ENCODE measurements around the gene BAG5.

The BAG5 gene

DNA sequence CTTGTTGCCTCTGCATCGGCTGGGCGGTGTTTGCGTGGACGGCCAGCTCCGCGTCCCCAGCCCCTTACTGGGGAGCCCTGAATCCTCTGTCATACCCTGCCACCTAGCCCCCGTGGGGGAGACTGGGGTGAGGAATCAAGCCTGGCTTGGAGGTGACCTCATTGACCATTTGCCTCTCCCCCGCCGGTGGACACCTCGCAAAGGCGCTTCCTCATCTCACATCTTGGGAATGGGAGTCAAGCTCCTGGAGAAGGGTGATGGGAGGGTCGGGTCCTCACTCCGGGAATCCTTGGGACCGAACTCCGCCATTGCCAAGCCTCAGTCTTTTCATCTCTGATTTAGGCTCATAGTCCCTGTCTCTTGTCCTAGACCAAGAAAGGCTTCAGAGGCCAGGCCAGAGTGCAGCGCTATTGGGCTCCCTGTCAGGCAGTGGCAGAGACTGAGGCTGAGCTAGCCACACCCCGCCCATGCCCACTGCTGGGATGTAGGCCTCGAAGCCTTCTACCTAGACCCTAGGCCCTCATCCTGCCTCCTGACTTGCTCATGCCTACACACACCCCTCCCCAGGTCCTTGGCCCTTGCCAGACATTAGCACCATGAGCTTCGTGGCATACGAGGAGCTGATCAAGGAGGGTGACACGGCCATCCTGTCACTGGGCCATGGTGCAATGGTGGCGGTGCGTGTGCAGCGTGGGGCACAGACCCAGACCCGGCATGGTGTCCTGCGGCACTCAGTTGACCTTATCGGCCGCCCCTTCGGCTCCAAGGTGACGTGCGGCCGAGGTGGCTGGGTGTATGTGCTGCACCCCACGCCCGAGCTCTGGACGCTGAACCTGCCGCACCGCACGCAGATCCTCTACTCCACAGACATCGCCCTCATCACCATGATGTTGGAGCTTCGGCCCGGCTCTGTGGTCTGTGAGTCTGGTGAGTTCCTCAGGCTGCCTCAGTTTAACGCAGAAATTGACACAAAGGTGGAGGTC is 32.8 kb downstream of the BAG5 start:
- TF ChIP-seq GATA2 (IDR thresholded peaks at IDR 0.05; ENCODE audit: low read depth, low read length) (no peak), GATA3 (IDR thresholded peaks at IDR 0.05; ENCODE audit: low read depth, low read length) (no peak)

DNA sequence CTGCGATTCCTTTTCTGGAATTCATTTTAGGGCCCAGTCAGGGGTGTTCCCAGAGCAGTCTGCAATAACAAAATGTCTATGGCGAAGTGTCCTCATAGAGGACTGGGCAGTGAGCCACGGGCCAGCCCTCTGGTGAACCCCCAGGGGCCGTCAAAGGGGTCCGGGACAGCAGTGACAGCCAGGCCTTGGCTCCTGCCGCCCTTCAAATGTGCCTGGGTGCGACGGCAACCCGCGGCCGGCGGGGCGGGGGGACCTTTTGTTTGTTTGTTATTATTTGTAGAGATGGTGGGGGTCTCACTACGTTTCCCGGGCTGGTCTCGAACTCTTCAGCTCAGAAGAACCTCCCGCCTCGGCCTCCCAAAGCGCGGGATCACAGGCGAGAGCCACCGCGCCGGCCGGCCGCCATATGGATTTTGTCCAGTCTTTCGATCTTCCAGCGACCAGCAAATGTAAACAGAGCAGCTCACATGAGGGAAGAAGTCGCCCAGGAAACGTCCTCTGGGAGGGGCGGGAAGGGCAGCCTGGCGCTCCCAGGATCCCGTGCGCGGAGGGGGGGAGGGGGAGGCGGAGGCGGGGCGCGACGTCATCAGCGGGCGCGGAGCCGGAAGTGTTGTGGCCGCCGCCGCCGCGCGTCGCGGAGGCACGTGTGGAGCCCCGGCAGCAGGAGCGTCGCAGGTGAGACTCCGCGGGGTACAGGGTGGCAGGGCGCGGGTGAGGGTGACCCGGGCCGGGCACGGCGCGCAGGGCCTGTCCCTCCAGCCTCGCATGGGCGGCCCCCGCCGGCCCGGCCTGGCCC is 33.7 kb downstream of the BAG5 start, which contains the start of gene TRMT61A:
TRMT61A (plus strand) TSS at position 610 of the 796 bp plus-strand sequence. CDS start 783 bp downstream, outside the sequence.
- TF ChIP-seq GATA3 (IDR thresholded peaks at IDR 0.05; ENCODE audit: low read depth, low read length) (no peak), GATA2 (IDR thresholded peaks at IDR 0.05; ENCODE audit: low read depth, low read length) (no peak)

DNA sequence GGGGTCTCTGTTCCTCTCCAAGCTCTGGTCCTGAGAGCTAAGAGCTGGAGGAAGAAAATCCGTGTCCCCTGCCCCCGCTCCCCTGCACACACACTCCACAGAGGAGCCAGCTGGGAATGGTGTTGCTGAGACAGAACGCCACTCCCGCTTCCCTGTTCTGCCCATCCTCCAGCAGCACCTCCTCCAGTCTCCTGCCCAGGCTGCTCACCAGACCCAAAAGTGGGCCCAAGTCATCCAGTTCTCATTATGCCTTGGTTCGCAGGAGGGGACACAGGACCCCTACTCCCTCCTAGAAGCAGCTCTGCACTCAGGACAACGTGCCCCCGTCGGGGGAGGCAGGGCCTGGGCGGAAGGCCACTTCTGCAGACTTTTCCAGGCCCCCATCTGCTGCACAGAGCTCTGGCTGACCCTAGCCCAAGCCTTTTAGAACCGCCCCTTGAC is 34.3 kb downstream of the BAG5 start:
- TF ChIP-seq GATA3 (IDR thresholded peaks at IDR 0.05; ENCODE audit: low read depth, low read length) (no peak), GATA2 (IDR thresholded peaks at IDR 0.05; ENCODE audit: low read depth, low read length) (no peak)

DNA sequence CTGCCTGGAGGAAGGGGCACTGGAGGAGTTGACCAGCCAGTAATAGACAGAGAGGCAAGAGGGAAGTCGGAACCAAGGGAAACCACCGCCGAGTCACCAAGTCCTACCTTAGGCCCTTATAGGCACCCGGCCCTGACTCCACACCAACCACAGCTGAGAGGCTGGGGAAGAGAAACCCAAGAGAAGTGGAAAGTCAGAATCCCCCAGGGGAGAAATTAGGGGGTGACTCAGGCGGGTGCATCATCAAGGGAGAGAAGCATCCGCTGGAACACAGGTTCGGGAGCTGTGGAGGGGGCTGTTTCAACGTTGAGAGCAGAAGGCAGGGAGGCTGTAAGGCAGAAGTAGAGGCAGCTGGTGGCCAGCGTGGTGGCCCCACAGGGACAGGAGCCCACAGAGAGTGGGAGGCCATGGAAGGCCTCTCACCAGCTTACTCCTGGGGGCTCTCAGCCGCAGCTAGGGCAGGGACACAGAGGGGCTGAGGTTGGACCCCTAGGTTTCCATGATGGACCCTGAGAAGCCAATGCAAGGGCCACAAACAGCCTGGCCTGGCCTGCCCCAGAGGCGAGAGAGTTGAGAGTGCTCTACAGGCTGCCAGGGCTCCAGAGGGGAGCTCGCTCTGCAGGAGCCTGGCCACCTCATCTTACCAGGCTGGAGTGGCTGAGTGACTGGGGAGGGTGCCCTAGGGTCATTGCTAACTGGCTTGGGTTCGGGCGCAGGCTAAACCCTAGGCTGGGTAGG is 34.9 kb downstream of the BAG5 start:
- no peak for TF ChIP-seq GATA2 (IDR thresholded peaks at IDR 0.05; ENCODE audit: low read depth, low read length)
- no peak for TF ChIP-seq GATA3 (IDR thresholded peaks at IDR 0.05; ENCODE audit: low read depth, low read length)

DNA sequence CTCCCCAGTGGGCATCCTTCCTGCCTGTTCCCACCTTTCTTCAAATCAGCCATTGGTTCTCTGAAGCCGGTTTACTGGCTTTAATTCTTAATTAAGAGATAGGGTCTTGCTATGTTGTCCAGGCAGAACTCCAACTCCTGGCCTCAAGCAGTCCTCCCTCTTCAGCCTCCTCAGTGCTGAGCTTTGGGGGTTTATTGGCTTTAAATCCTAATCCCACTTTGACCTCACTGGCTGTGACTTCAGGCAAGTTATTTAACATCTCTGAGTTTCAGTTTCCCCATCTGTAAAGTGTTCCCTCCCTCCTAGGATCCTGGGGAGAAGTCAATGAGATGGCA is 35.6 kb downstream of the BAG5 start:
- TF ChIP-seq GATA2 (IDR thresholded peaks at IDR 0.05; ENCODE audit: low read depth, low read length) (no peak), GATA3 (IDR thresholded peaks at IDR 0.05; ENCODE audit: low read depth, low read length) (no peak)

DNA sequence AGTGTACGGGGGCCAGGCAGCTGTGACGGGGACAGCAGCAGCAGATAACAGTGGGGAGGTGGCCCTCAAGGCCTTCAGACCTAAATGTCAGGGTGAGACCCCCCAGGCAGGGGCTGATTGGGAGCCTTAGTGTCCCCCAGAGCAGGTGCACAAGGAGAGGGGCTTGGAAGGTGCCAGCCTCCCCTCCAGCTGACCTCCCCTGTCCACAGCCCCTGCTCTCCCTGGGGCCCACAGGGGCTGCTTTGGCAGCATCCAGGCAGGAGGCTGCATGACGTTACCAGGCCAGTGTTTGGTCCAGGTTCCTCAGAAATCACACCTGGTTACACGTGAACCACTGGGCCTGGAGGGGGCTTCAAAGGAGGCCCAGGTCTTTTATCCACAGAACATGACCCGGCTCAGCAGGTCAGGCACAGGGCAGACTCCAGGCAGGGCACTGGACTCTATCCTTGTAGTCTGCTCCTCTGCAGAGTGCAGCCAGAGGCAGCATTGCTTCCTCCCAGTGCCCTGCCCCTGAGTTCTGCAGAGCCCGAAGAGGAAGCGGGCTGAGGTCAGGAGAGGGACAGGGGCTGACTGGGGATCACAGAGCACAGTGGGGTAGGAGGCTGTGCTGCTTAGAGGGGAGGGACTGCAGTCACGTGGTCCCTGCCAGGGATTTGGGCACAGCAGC is 36.1 kb downstream of the BAG5 start:
- TF ChIP-seq GATA2 (IDR thresholded peaks at IDR 0.05; ENCODE audit: low read depth, low read length): no peak
- no peak for TF ChIP-seq GATA3 (IDR thresholded peaks at IDR 0.05; ENCODE audit: low read depth, low read length)

DNA sequence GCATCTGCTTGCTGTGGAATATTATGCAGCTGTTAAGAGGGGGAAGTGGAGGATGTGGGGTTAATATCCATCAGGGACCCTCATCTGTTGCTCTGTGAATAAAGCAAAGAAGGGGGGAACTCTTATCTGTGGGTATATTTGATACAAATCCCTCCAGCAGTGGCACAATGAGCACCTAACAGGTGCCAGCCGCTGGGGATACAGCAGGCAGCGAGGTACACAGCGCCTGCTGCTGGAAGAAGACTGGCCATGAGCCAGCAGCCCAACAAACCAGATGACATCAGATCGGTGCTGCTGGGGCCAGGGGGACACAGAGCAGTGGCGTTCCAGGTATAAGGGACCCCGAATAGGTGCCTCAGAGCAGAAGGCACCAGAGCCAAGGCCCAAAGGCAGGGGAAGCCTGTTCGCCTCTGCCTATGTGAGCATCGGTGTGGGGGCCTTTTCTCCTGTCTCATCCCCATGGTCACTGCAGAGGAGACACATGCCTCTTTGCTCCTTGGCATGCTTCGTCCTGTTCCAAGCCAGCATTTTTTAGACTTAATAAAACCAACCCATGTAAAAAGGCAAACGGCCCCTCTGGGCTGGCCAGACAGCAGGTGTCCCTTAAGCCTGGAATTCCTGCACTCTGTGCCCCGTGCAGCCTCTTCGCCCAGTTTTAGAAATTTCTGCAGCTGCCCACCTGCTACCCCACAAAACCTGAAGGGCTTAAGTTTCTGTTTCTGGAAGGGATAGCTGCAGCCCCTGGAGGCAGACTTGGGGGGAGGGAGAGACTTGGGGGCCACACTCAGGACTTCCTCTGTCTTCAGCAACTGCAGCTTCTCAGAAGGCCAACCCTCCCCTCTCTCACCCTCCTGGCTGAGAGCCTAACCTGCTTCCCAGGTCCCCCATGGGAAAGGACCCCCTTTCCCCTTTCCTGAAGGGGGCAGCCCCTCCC is 38.2 kb downstream of the BAG5 start:
- no peak for TF ChIP-seq GATA3 (IDR thresholded peaks at IDR 0.05; ENCODE audit: low read depth, low read length)
- no peak for TF ChIP-seq GATA2 (IDR thresholded peaks at IDR 0.05; ENCODE audit: low read depth, low read length)

DNA sequence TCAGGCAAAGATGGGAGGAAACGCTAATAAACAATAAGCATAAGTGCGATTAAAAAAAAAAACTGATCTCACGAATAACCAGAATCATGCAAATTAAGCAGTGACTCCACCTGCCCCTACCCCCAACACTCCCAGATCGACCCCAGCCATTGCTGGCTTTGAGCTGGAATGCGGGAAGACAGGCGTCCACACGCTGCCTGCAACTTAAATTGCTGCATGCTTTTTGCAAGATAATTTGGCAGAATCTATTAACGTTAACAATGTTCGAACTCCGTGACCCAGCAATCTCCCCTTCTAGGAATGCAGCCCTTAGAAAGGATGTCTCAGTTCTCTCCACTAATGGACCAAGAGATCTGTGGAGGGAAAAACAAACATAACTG is 38.9 kb downstream of the BAG5 start:
- TF ChIP-seq GATA2 (IDR thresholded peaks at IDR 0.05; ENCODE audit: low read depth, low read length) (no peak), GATA3 (IDR thresholded peaks at IDR 0.05; ENCODE audit: low read depth, low read length) (no peak)

DNA sequence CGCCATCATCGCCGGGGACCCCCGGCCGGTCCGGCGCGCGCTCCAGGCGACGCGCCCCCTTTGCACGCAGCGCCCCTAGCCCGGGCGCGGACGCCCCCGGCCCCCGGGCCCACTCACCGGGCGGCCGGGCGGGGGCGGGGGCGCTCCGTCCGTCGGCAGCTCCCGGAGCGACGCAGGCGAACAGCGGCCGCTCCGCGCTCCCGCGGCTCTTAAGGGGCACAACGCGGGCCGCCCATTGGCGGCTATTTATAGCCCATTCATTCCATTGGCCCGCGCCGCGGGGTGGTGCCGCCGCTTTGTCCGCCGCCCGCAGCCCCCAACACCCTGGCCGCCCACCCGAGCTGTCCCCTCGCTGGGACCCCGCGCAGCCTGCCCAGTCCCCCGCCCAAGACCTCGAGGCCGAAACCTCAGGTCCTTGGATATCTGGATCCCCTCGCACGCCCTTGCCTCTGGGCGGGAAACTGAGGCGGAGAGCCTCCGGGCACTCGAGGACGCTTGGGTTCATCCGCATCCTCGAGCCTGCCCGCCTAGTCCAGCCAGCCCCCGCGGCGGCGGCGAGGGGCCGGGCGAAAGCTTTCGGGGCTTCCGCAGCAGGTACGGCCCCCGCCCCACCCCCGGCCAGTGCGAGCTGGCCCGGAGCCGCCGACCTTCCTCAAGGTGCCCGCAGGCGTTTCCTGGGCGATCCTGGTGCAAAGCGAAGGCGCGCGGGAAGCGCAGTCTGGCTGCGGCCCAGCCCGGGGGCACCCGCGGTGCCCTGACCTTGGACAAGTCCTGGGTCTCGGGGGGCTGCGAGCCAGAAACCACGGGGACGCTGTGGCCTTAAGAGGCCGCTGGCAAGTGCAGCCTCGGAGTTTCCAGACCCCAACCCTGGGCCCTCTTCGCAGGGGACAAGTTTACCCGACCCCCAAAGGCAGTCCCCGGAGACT is 39.5 kb downstream of the BAG5 start, which contains the start of gene CKB:
CKB (minus strand) TSS at position 182 of the 926 bp plus-strand sequence. CDS start 337 bp downstream, outside the sequence.
- TF ChIP-seq GATA2 (IDR thresholded peaks at IDR 0.05; ENCODE audit: low read depth, low read length) (no peak), GATA3 (IDR thresholded peaks at IDR 0.05; ENCODE audit: low read depth, low read length) (no peak)

DNA sequence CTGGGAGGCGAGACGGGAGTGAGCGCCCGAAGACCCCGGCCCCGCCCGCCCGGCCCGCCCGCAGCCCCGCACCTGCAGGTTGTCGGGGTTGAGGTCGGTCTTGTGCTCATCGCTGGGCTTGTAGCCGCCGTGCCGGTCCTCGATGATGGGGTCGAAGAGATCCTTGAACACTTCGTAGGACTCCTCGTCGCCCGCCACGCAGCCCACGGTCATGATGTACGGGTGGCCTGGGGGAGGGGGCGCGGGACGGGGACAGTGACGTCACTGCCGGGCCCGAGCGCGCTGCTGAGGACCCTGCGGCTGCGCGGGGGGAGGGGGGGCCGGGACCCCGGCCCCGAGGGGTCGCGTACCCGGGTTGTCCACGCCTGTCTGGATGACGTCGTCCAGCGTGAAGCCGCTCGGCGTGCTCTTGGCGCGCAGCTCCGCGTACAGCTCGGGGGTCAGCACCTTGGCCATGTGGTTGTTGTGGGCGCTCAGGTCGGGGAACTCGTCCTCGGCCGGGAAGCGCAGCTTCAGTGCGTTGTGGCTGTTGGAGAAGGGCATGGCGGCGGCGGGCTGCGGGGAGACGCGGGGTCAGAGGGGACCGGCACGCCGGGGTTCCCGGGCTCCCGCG is 40.4 kb downstream of the BAG5 start:
- TF ChIP-seq GATA2 (IDR thresholded peaks at IDR 0.05; ENCODE audit: low read depth, low read length) (no peak), GATA3 (IDR thresholded peaks at IDR 0.05; ENCODE audit: low read depth, low read length) (no peak)

DNA sequence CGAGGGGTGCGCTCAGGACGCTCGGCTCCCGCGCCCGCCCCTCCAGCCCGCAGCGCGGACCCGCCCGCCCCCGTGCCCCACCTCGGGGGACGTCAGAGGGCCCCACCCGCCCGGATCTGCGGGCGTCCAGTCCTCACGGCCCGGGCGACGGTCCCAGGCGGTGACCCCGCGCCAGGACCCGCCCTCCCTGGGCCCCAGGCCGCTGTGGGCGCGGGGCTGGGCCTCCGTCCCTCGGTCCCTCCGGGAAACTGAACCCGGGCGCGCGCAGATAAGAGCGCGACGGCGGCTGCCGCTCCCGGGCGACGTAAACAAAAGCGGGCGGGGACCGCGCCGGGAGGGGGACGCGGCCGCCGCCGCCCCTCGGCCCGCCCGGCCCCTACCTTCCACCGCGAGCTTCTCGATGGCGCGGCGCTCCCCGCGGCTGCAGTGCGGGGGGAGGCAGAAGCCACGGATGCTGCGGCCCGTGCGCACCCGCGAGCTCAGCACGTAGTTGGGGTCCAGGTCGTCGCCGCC is 41.0 kb downstream of the BAG5 start:
- TF ChIP-seq GATA2 (IDR thresholded peaks at IDR 0.05; ENCODE audit: low read depth, low read length) (no peak), GATA3 (IDR thresholded peaks at IDR 0.05; ENCODE audit: low read depth, low read length) (no peak)

Measured in SH-SY5Y (cell line).